ENCODE results near the gene MARK2.

MARK2 gene

DNA sequence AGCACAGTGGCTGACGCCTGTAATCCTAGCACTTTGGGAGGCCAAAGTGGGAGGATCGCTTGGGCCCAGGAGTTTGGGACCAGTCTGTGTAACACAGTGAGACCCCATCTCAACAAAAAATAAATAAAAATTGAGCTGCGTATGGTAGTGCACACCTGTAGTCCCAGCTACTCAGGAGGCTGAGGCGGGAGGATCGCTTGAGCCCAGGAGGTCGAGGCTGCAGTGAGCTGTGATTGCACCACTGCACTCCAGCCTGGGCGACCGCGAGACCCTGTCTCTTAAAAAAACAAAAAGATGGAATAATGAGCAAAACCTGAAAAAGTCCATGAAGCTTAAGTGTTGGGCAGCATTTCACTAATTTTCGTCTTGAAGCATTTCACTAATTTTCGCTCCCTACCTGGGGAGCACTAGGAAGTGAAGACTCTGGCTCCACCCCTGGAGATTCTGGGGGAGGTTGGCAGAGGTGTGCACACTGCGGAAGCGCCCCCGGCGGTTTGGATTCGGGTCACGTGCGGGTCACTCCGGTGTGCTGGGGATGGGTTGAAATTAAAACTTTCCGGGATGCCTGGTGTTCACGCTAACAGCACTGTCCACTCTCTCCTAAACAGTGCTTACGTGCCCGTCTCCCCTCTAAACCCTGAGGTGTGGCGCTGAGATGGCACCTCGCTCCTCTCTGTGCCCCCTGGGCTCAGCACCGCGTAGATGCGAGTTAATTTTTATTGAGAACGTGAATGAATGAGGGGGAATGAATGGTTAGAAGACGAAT, 99.0 kb downstream of the MARK2 start:
- FAIRE-seq, result no peak

- no peak for FAIRE-seq
Observed at GRCh38 chr11:63938479-63939396, 99.8 kb downstream of the MARK2 start, which contains the start of gene NAA40. TSS of gene NAA40 (plus strand) at chr11:63939002. CDS start at chr11:63939097, 95 bp downstream.

DNA sequence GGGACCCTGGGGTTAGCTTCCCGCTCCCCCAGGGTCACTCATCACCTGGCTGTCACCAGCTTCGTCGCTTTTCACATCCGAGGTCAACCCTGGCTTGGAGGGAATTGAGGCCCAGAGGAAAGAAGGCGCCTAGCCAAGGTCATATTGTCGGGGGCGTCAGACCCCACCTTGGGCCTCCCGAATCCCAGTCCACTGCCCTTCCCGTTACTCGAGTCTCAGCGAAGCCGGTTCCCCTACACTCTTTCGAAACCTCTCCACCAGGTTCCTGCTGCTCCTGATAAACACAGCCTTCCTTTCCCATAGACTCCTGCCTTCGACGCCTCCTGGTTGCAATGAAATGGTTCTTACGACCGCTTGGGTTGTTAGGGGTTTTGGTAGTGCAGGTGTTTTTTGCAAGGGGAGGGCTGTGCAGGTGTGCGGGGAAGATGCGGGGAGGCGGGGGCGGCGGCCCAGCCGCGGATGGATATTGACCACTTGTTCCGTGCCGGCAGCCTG, 100.5 kb downstream of the MARK2 start:
- no peak for FAIRE-seq

GRCh38 chr11:63940786-63941185, 101.9 kb downstream of the MARK2 start:
- no peak for FAIRE-seq

GRCh38 chr11:63941901-63942300, 103.0 kb downstream of the MARK2 start:
- FAIRE-seq, result no peak

DNA sequence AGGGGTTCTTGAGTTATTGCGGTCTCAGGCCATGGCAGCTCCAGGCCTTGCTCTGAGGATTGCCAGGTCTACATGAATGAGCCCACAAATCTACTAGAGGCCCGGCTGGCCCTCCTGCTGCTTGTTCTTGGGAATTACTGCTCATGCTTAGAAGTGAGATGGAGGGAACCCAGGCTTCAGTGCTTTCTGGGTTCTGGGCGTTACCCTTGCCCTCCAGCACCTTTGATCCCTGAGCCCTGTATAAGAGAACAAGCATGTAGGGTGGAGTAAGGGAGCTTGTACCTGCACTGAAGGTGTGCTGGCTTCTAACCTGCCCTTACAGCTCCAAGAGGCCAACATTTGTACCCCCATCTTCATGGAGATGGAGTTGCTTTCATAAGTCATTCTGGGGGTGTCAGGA, 103.9 kb downstream of the MARK2 start:
- no peak for FAIRE-seq

DNA sequence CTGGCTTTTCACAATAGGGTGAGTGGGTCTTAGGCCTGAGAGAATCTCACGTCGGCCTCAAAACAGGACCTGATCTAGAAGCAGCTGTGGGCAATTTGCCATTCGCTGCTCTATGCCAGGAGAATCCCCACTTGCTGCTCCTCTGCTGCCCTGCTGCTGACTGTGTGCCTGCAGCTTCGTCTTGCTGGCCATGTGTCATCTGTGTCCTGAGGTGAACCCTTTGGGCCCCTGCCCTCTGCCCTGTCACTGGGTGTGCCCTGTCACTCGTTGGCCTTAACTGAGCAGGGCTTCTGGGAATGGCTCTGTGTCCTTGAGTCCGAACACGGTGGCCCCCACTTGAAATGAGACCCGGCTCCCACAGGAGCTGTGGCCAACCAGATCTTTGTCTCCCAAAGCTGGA, 106.1 kb downstream of the MARK2 start:
- FAIRE-seq, result no peak

GRCh38 chr11:63945477-63946163, 106.7 kb downstream of the MARK2 start:
- FAIRE-seq, result no peak

GRCh38 chr11:63951779-63952536, 113.0 kb downstream of the MARK2 start:
- FAIRE-seq, result no peak

DNA sequence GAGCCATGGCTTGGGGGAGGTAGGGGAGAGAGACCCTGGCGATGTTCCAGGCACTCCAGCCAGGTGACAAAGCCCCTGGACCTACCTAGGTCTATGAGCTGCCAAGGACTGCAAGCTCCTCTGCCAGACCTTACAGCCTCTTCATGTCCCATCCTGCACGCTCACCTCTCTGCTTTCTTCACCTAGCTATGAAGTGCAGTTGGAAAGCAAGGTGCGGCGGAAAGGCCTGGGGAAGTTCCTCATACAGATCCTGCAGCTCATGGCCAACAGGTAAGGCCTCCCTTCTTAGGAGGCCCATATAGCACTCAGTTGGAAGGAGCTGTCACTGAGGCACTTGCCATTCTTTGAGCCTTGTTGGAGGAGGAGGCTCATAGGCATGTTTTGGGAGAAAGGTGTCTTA, 113.7 kb downstream of the MARK2 start:
- FAIRE-seq, result no peak

GRCh38 chr11:63958008-63958407, 119.1 kb downstream of the MARK2 start:
- FAIRE-seq, result no peak
